Testis (tissue), 3 donors: ENCODE results near the gene CHRNA7. TPM values are rescaled to one million over a fixed set of nuclear protein-coding genes. Genes with fewer than 3 reads are reported as not detected.
A peak's percentile ranks its signal among the peaks of the same experiment; 100 is the strongest.

Experiments used
- DNase-seq: peaks from one replicate; pipeline ENCODE4 v3.0.0-alpha.2; 2019
- H3K27ac ChIP-seq, 2 donors: fragments of 200-600 bp; sonication (generic); one replicate each; pipeline ENCODE4 v1.5.1; 2019
- H3K27me3 ChIP-seq: fragments of 200-600 bp; sonication (generic); one replicate; pipeline ENCODE4 v1.5.1; 2019
- H3K36me3 ChIP-seq: fragments of 200-600 bp; sonication (generic); one replicate; pipeline ENCODE4 v1.5.1; 2017; ENCODE audit warnings: low read depth; ENCODE audit errors: missing control alignments
- H3K4me1 ChIP-seq: fragments of 200-600 bp; sonication (generic); one replicate; pipeline ENCODE4 v1.5.1; 2019
- H3K4me3 ChIP-seq, 2 donors: fragments of 200-600 bp; sonication (generic); one replicate each; pipeline ENCODE4 v1.5.1; 2017 to 2019
- H3K9me3 ChIP-seq: fragments of 200-600 bp; sonication (generic); one replicate; pipeline ENCODE4 v1.5.1; 2017
- POLR2A ChIP-seq: fragments of 450-650 bp; IDR thresholded peaks from one replicate; pipeline ENCODE4 v1.6.1; 2017; ENCODE audit warnings: antibody characterized with exemption, mild to moderate bottlenecking, moderate library complexity
- WGBS, 2 donors: methylation state at CpG; one replicate each; pipeline ENCODE4 v1.1.5; 2018; 5-methylcytosine and 5-hydroxymethylcytosine counted together
- intact Hi-C: fragments of 100-400 bp; cut with DNase I; formaldehyde crosslinking; loops from one replicate; pipeline ENCODE4 v1.15.1; 2023; ENCODE audit warnings: low total_unique reads
- polyA plus RNA-seq: library from polyadenylated mRNA; stranded (reverse); fragments of 350-450 nt; fragmentation: Illumina TruSeq; extraction: RNeasy Lipid Tissue Mini Kit (QIAGEN cat#74804); gene quantifications from one replicate; pipeline ENCODE4 v1.2.3, GENCODE V29; 2014; ENCODE audit warnings: low read depth, low replicate concordance; ENCODE audit not compliant: insufficient read depth
- total RNA-seq, 2 donors: library from RNA; depleted of rRNA; stranded (reverse); fragments of >200 nt; gene quantifications; one replicate each; pipeline ENCODE4 v1.2.3, GENCODE V29; 2016
- TF ChIP-seq, protein P1 (sequence below), 3 experiments: fragments of 450-650 bp in 2 of 3; fragments of 200-600 bp in 1 of 3; sonication (generic) in 1 of 3; IDR thresholded peaks; one replicate each; pipeline ENCODE4 v1.5.1; 2016 to 2019; ENCODE audit warnings: antibody characterized with exemption in 3 of 3, mild to moderate bottlenecking in 2 of 3, moderate library complexity in 1 of 3

Gene CHRNA7
- total and polyA plus RNA-seq, 3 donors from 2014 or later = 6.2 to 24.5 (median 17.8) TPM

GRCh38 chr15:32004249-32004648 lies 26.1 kb upstream of the CHRNA7 start:
- H3K9me3 ChIP-seq = no peaks in the 10 kb centered on the region
- DNase-seq = no peak
- no peaks in the 10 kb centered on the region for H3K36me3 ChIP-seq
- no peaks in the 10 kb centered on the region for H3K27me3 ChIP-seq
- WGBS, 2 donors = 67 to 77% methylated on average over 2 of the region's 2 CpGs
- intact Hi-C loops = no loop called here
- H3K27ac ChIP-seq = no peak overlapping the region
- TF ChIP-seq POLR2A = no peak
- TF ChIP-seq, protein P1, sequence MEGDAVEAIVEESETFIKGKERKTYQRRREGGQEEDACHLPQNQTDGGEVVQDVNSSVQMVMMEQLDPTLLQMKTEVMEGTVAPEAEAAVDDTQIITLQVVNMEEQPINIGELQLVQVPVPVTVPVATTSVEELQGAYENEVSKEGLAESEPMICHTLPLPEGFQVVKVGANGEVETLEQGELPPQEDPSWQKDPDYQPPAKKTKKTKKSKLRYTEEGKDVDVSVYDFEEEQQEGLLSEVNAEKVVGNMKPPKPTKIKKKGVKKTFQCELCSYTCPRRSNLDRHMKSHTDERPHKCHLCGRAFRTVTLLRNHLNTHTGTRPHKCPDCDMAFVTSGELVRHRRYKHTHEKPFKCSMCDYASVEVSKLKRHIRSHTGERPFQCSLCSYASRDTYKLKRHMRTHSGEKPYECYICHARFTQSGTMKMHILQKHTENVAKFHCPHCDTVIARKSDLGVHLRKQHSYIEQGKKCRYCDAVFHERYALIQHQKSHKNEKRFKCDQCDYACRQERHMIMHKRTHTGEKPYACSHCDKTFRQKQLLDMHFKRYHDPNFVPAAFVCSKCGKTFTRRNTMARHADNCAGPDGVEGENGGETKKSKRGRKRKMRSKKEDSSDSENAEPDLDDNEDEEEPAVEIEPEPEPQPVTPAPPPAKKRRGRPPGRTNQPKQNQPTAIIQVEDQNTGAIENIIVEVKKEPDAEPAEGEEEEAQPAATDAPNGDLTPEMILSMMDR (IDR thresholded peaks at IDR 0.05) = no peak
- no peaks in the 10 kb centered on the region for H3K4me1 ChIP-seq
- no peak overlapping the region for H3K4me3 ChIP-seq

DNA sequence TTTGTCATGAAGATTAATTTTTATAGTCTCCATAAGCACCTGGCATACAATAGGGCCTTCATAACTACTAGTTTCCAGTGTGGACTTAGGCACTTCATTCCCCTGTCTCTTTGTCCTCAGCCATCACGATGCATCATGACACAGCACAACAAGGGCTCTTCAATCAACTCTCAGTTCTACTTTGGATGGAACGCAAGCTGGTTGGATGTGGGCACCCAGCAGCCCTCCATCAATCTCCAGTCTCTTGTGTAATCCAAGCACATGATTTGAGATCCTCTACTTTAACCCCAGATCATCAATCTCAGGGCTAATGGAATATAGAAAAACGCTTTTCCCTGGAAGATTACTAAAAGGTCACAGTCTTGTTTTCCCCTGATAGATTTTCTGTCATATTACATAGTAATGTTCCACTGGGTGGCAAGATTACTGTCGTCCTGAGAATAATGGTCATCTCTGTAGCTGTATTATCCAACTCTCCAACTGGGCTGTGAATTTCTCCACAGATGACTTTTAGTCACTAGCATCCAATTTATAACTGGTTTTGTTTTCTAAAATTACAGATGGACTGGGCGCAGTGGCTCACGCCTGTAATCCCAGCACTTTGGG lies 22.9 kb upstream of the CHRNA7 start:
- H3K27ac ChIP-seq = no peak overlapping the region
- no peak for DNase-seq
- H3K9me3 ChIP-seq = no peaks in the 10 kb centered on the region
- intact Hi-C loops = no loop called here
- no peaks in the 10 kb centered on the region for H3K27me3 ChIP-seq
- 77 to 92% methylated on average over 6 of the region's 6 CpGs for WGBS, 2 donors
- no peaks in the 10 kb centered on the region for H3K36me3 ChIP-seq
- TF ChIP-seq, protein P1 (IDR thresholded peaks at IDR 0.05) = no peak
- no peak for TF ChIP-seq POLR2A
- no peaks in the 10 kb centered on the region for H3K4me1 ChIP-seq
- H3K4me3 ChIP-seq = no peak overlapping the region

DNA sequence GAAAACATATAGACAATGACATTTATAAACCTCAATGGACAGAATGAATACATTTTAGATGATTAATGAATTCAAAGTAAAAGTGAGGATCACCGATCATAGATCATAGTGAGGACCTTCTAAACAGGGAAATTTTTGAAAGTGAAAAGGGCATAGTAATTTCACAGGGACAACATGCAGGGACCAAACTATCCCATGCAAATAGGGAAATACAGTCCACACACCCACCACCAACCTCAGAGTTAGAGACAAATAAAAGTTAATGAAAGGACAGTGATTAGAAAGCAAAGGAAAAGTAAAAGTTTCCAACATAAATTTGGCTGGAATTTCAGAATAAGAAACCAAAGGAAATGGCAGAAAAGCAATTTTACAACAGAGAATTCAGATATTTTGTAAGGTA lies 15.4 kb upstream of the CHRNA7 start:
- H3K27me3 ChIP-seq = no peaks in the 10 kb centered on the region
- intact Hi-C loops = no loop called here
- no peak overlapping the region for H3K4me3 ChIP-seq
- no peak overlapping the region for H3K27ac ChIP-seq
- no peaks in the 10 kb centered on the region for H3K36me3 ChIP-seq
- DNase-seq = no peak
- H3K9me3 ChIP-seq = no peaks in the 10 kb centered on the region
- TF ChIP-seq POLR2A = no peak
- TF ChIP-seq, protein P1 (IDR thresholded peaks at IDR 0.05) = no peak
- no peaks in the 10 kb centered on the region for H3K4me1 ChIP-seq
- 79 to 97% methylated on average over 1 of the region's 1 CpG for WGBS, 2 donors

- no peak overlapping the region for H3K27ac ChIP-seq
- H3K27me3 ChIP-seq = no peaks in the 10 kb centered on the region
- no peaks in the 10 kb centered on the region for H3K36me3 ChIP-seq
- intact Hi-C loops = no loop called here
- H3K4me3 ChIP-seq = no peak overlapping the region
- no peak for DNase-seq
- WGBS, 2 donors = 93% methylated on average over 2 of the region's 2 CpGs
- no peaks in the 10 kb centered on the region for H3K4me1 ChIP-seq
- H3K9me3 ChIP-seq = no peaks in the 10 kb centered on the region
- no peak for TF ChIP-seq POLR2A
- TF ChIP-seq, protein P1 (IDR thresholded peaks at IDR 0.05) = no peak
These were observed 10.2 kb upstream of the CHRNA7 start for GRCh38 chr15:32020156-32020555.

DNA sequence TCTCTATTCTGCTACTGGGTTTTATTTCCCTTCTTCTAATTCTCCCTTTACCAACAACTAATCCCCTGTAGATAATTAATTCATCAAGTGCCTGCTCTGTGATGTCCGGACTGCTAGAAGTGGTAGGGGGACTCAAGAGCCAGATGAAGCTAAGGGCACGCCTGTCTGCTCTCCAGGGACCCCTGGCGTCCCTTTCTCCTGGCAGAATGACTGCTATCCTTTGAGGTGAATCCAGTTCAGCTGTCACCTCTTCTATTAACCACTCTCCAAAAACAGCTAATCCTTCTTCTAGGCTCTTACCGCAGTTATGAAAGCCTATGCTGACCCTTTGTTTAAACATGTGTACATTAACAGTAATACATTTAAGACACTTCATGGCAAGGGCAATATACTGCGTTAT lies 1.4 kb upstream of the CHRNA7 start:
- 13 to 14% methylated on average over 5 of the region's 5 CpGs for WGBS, 2 donors
- no peak overlapping the region for H3K27ac ChIP-seq
- intact Hi-C loops = no loop called here
- H3K9me3 ChIP-seq = no peaks in the 10 kb centered on the region
- no peaks in the 10 kb centered on the region for H3K27me3 ChIP-seq
- no peak for DNase-seq
- H3K36me3 ChIP-seq = no peaks in the 10 kb centered on the region
- TF ChIP-seq POLR2A = no peak
- TF ChIP-seq, protein P1 (IDR thresholded peaks at IDR 0.05) = no peak
- no peaks in the 10 kb centered on the region for H3K4me1 ChIP-seq
- peak overlapping the region in 1 of 2 donors; percentile 72 for H3K4me3 ChIP-seq
